ENCODE data around the gene CCDC63.

DNA sequence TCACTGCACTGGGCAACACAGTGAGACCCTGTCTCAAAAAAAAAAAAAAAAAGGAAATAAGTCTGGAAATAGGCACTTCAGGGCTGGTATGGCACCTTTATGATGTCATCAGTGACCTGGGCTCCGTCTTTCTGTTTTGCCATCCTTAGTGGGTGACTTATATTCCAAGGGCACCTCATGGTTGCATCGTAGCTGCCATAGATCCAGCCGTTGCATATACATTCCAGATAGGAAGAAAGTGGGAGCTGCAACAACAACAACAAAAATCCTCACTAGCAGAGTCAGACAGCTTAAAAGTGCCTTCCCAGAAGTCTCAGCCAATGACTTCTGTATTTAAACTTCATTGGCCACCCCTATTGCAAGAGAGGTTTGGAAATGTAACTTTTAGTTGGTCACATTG is 47.2 kb downstream of the CCDC63 start:
- TF ChIP-seq, protein P1, sequence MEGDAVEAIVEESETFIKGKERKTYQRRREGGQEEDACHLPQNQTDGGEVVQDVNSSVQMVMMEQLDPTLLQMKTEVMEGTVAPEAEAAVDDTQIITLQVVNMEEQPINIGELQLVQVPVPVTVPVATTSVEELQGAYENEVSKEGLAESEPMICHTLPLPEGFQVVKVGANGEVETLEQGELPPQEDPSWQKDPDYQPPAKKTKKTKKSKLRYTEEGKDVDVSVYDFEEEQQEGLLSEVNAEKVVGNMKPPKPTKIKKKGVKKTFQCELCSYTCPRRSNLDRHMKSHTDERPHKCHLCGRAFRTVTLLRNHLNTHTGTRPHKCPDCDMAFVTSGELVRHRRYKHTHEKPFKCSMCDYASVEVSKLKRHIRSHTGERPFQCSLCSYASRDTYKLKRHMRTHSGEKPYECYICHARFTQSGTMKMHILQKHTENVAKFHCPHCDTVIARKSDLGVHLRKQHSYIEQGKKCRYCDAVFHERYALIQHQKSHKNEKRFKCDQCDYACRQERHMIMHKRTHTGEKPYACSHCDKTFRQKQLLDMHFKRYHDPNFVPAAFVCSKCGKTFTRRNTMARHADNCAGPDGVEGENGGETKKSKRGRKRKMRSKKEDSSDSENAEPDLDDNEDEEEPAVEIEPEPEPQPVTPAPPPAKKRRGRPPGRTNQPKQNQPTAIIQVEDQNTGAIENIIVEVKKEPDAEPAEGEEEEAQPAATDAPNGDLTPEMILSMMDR (IDR thresholded peaks at IDR 0.05; ENCODE audit: insufficient read depth, low read length) = no peak
- TF ChIP-seq, protein P2, sequence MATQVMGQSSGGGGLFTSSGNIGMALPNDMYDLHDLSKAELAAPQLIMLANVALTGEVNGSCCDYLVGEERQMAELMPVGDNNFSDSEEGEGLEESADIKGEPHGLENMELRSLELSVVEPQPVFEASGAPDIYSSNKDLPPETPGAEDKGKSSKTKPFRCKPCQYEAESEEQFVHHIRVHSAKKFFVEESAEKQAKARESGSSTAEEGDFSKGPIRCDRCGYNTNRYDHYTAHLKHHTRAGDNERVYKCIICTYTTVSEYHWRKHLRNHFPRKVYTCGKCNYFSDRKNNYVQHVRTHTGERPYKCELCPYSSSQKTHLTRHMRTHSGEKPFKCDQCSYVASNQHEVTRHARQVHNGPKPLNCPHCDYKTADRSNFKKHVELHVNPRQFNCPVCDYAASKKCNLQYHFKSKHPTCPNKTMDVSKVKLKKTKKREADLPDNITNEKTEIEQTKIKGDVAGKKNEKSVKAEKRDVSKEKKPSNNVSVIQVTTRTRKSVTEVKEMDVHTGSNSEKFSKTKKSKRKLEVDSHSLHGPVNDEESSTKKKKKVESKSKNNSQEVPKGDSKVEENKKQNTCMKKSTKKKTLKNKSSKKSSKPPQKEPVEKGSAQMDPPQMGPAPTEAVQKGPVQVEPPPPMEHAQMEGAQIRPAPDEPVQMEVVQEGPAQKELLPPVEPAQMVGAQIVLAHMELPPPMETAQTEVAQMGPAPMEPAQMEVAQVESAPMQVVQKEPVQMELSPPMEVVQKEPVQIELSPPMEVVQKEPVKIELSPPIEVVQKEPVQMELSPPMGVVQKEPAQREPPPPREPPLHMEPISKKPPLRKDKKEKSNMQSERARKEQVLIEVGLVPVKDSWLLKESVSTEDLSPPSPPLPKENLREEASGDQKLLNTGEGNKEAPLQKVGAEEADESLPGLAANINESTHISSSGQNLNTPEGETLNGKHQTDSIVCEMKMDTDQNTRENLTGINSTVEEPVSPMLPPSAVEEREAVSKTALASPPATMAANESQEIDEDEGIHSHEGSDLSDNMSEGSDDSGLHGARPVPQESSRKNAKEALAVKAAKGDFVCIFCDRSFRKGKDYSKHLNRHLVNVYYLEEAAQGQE (IDR thresholded peaks at IDR 0.05; ENCODE audit: insufficient replicate concordance, low read depth) = no peak

Measured in HL-60 (cell line).